MM.1S (cell line): ENCODE measurements around the gene EPB41L2.

Source experiments
- DNase-seq: peaks from one replicate; pipeline ENCODE4 v3.0.0-alpha.2; 2015
- H2AFZ ChIP-seq: fragments of 300-600 bp; sonication (generic); 2 replicates; pipeline ENCODE4 v1.6.0; 2016; ENCODE audit warnings: antibody characterized with exemption, low read length
- H3F3A ChIP-seq: fragments of 300-600 bp; sonication (generic); 2 replicates; pipeline ENCODE4 v1.6.1; 2016; ENCODE audit warnings: mild to moderate bottlenecking, antibody characterized with exemption, low read length, moderate library complexity, mixed read lengths; ENCODE audit not compliant: insufficient read depth
- H3K27ac ChIP-seq: fragments of 300-600 bp; sonication (generic); 2 replicates; pipeline ENCODE4 v1.5.1; 2016; ENCODE audit warnings: mild to moderate bottlenecking, low read length
- H3K27me3 ChIP-seq: fragments of 300-600 bp; sonication (generic); replicated peaks from 2 replicates; pipeline ENCODE4 v1.6.0; 2016; ENCODE audit warnings: low read length; ENCODE audit not compliant: insufficient read depth
- H3K36me3 ChIP-seq: fragments of 300-600 bp; sonication (generic); replicated peaks from 2 replicates; pipeline ENCODE4 v1.6.1; 2016; ENCODE audit warnings: mild to moderate bottlenecking, low read length, mixed read lengths; ENCODE audit not compliant: insufficient read depth
- H3K4me1 ChIP-seq: fragments of 300-600 bp; sonication (generic); 2 replicates; pipeline ENCODE4 v1.6.1; 2016; ENCODE audit warnings: low read length, mixed read lengths
- H3K4me2 ChIP-seq: fragments of 300-600 bp; sonication (generic); 2 replicates; pipeline ENCODE4 v1.6.0; 2016; ENCODE audit warnings: low read depth, low read length
- H3K4me3 ChIP-seq: fragments of 300-600 bp; sonication (generic); 2 replicates; pipeline ENCODE4 v1.5.1; 2016; ENCODE audit warnings: low read length, mixed read lengths
- H3K79me2 ChIP-seq: fragments of 300-600 bp; sonication (generic); 2 replicates; pipeline ENCODE4 v1.6.1; 2016; ENCODE audit warnings: mixed run types, low read length, mixed read lengths
- H3K9ac ChIP-seq: fragments of 300-600 bp; sonication (generic); 2 replicates; pipeline ENCODE4 v1.6.1; 2016; ENCODE audit warnings: low read length, mixed read lengths
- H3K9me2 ChIP-seq: fragments of 300-600 bp; sonication (generic); replicated peaks from 2 replicates; pipeline ENCODE4 v1.6.1; 2016; ENCODE audit warnings: mild to moderate bottlenecking, low read length, mixed read lengths; ENCODE audit not compliant: insufficient read depth
- H3K9me3 ChIP-seq: fragments of 300-600 bp; sonication (generic); replicated peaks from 2 replicates; pipeline ENCODE4 v1.6.1; 2016; ENCODE audit warnings: mild to moderate bottlenecking, low read length, mixed read lengths; ENCODE audit not compliant: insufficient read depth
- H4K20me1 ChIP-seq: fragments of 300-600 bp; sonication (generic); 2 replicates; pipeline ENCODE4 v1.6.1; 2016; ENCODE audit warnings: mild to moderate bottlenecking, low read length, moderate library complexity, mixed read lengths; ENCODE audit not compliant: insufficient read depth
- EZH2 ChIP-seq: fragments of 300-600 bp; sonication (generic); optimal IDR thresholded peaks from 2 replicates; pipeline ENCODE3; 2017; ENCODE audit warnings: low read depth, mild to moderate bottlenecking, antibody characterized with exemption, low read length, mixed read lengths
- EZH2phosphoT487 ChIP-seq: fragments of 300-600 bp; sonication (generic); IDR thresholded peaks from 2 replicates; pipeline ENCODE4 v1.6.1; 2018; ENCODE audit warnings: antibody characterized with exemption, low read length
- TF ChIP-seq, protein P1 (sequence below): fragments of 300-600 bp; sonication (generic); IDR thresholded peaks from 2 replicates; pipeline ENCODE4 v1.5.1; 2016; ENCODE audit warnings: antibody characterized with exemption, low read length, mixed read lengths

EPB41L2 gene

GRCh38 chr6:130964289-130964688 is 98.8 kb downstream of the EPB41L2 start:
- Histone ChIP-seq H3K27ac (no peak overlapping the region), H3K4me1 (no peaks in the 10 kb centered on the region), H3K79me2 (no peaks in the 10 kb centered on the region), H3K9me3 (no peaks in the 10 kb centered on the region), H3K9ac (no peak overlapping the region), H3F3A (no peaks in the 10 kb centered on the region), H3K27me3 (no peaks in the 10 kb centered on the region), H3K4me2 (no peak overlapping the region), H3K4me3 (no peak overlapping the region), H4K20me1 (no peaks in the 10 kb centered on the region; the same call in 1 of the 2 replicates), H3K9me2 (no peaks in the 10 kb centered on the region), H3K36me3 (no peaks in the 10 kb centered on the region), H2AFZ (no peak overlapping the region)
- TF ChIP-seq, protein P1, sequence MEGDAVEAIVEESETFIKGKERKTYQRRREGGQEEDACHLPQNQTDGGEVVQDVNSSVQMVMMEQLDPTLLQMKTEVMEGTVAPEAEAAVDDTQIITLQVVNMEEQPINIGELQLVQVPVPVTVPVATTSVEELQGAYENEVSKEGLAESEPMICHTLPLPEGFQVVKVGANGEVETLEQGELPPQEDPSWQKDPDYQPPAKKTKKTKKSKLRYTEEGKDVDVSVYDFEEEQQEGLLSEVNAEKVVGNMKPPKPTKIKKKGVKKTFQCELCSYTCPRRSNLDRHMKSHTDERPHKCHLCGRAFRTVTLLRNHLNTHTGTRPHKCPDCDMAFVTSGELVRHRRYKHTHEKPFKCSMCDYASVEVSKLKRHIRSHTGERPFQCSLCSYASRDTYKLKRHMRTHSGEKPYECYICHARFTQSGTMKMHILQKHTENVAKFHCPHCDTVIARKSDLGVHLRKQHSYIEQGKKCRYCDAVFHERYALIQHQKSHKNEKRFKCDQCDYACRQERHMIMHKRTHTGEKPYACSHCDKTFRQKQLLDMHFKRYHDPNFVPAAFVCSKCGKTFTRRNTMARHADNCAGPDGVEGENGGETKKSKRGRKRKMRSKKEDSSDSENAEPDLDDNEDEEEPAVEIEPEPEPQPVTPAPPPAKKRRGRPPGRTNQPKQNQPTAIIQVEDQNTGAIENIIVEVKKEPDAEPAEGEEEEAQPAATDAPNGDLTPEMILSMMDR, result no peak
- no peak for DNase-seq

DNA sequence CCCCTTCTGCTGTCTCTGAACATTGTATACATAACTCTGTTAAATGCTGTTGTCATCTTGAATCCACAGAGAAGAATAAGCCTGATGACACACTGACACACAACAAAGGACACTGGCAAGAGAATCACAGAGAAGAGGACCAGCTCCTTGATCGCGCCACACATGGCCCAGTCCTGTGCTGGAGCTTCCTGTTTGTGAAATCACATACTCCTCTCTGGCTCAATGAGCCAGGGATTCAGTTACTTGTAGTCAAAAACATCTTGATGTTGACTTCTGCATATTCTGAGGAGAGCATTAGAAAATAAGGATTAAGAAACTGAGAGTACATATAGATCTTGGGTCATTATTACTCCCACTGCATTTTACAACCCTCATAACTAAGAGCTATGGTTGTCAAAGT is 100.1 kb downstream of the EPB41L2 start:
- Histone ChIP-seq H3K79me2 (no peaks in the 10 kb centered on the region), H3K36me3 (no peaks in the 10 kb centered on the region), H4K20me1 (no peaks in the 10 kb centered on the region), H2AFZ (no peak overlapping the region), H3F3A (no peaks in the 10 kb centered on the region), H3K27ac (no peak overlapping the region), H3K4me1 (no peaks in the 10 kb centered on the region), H3K4me3 (no peak overlapping the region), H3K27me3 (no peaks in the 10 kb centered on the region), H3K4me2 (no peak overlapping the region), H3K9me2 (no peaks in the 10 kb centered on the region), H3K9ac (no peak overlapping the region), H3K9me3 (no peaks in the 10 kb centered on the region)
- TF ChIP-seq, protein P1, result no peak
- no peak for TF ChIP-seq EZH2
- no peak for TF ChIP-seq EZH2phosphoT487
- DNase-seq, result no peak

DNA sequence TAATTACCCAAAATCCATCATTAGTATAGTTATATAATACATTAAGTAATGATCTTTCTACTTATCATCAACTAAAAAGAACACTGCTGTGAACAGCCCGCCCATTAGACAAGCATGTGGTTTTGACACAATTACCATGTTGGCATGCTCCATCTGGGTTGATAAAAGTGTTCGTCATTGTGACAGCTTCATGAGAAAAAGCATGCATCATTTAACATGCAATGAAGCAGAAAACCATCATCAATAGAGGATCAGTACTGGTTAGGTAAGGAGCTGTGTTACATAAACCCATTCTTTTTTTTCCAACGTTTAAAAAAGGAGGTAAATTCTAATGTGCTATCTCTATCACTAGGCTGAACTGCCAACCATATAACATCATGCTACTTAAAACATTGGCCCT is 101.9 kb downstream of the EPB41L2 start:
- TF ChIP-seq EZH2, result no peak
- no peak for TF ChIP-seq EZH2phosphoT487
- TF ChIP-seq, protein P1, result no peak
- DNase-seq, result no peak
- H3K27ac ChIP-seq, result no peak overlapping the region
- H3K36me3 ChIP-seq, result no peaks in the 10 kb centered on the region
- H2AFZ ChIP-seq, result no peak overlapping the region
- no peaks in the 10 kb centered on the region for H3K9me3 ChIP-seq
- no peaks in the 10 kb centered on the region for H3K4me1 ChIP-seq
- H3F3A ChIP-seq, result no peaks in the 10 kb centered on the region
- H3K27me3 ChIP-seq, result no peaks in the 10 kb centered on the region
- H3K4me2 ChIP-seq, result no peak overlapping the region
- H3K9me2 ChIP-seq, result no peaks in the 10 kb centered on the region
- H3K4me3 ChIP-seq, result no peak overlapping the region
- H4K20me1 ChIP-seq, result no peaks in the 10 kb centered on the region
- no peak overlapping the region for H3K9ac ChIP-seq
- no peaks in the 10 kb centered on the region for H3K79me2 ChIP-seq

DNA sequence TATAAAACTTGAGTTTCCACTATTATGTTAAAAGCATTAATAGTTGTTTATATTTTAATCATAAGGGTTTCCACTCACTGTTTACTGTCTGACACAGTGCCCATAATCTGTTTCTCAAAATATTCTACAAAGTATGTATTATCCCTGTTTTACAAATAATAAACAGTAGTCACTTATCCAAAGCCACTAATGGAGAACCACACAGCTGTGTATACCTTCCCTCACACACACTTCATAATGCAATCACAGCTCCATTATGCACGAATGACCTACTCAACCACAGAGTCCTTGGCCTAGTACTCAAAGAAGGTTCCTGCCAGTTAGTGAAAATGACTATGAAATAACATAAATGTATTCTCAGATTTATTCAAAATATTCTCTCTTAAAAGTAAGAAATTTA is 103.1 kb downstream of the EPB41L2 start:
- H3F3A ChIP-seq, result no peaks in the 10 kb centered on the region
- H3K9ac ChIP-seq, result no peak overlapping the region
- no peak overlapping the region for H3K4me3 ChIP-seq
- no peaks in the 10 kb centered on the region for H3K9me3 ChIP-seq
- H3K79me2 ChIP-seq, result no peaks in the 10 kb centered on the region
- TF ChIP-seq, protein P1, result no peak
- no peak overlapping the region for H3K4me2 ChIP-seq
- no peak for DNase-seq
- H3K9me2 ChIP-seq, result no peaks in the 10 kb centered on the region
- H3K36me3 ChIP-seq, result no peaks in the 10 kb centered on the region
- H4K20me1 ChIP-seq, result no peaks in the 10 kb centered on the region
- H3K4me1 ChIP-seq, result no peaks in the 10 kb centered on the region
- no peaks in the 10 kb centered on the region for H3K27me3 ChIP-seq
- H2AFZ ChIP-seq, result no peak overlapping the region
- no peak overlapping the region for H3K27ac ChIP-seq
